Esophagus squamous epithelium (tissue), 4 donors: Measurements from ENCODE around the gene DLX1.

ENCODE experiments used
- CTCF ChIP-seq, 6 experiments: fragments of 450-650 bp in 4 of 6; fragments of 200-600 bp in 2 of 6; sonication (generic) in 2 of 6; IDR thresholded peaks; one replicate each; pipeline ENCODE4 v1.5.1; 2016 to 2019; ENCODE audit warnings: antibody characterized with exemption in 6 of 6, mild to moderate bottlenecking in 4 of 6, moderate library complexity in 4 of 6
- POLR2A ChIP-seq, 4 donors: fragments of 450-650 bp; IDR thresholded peaks; one replicate each; pipeline ENCODE4 v1.6.1; 2017; ENCODE audit warnings: antibody characterized with exemption in 4 of 4, mild to moderate bottlenecking in 4 of 4, moderate library complexity in 3 of 4

GRCh38 chr2:172093416-172094293, 8.3 kb downstream of the DLX1 start:
- TF ChIP-seq CTCF (IDR thresholded peaks at IDR 0.05) (no peak), POLR2A (IDR thresholded peaks at IDR 0.05) (no peak)
